ENCODE data around the gene MAP7D3.
"Not testable (repeated sequence)": the region's sequence is repeated elsewhere in the genome, so short reads cannot be mapped to it uniquely, and the experiment has no call there.

MAP7D3 gene

GRCh38 chrX:136251041-136251991 is at the start of gene MAP7D3:
TSS of gene MAP7D3 (minus strand) at chrX:136251400. CDS start at chrX:136251358, 42 bp downstream.
- peak; percentile 22 to 44 for DNase-seq (ENCODE audit: low read depth in 1 of 2, low spot score in 1 of 2)

- not testable (repeated sequence) for DNase-seq (ENCODE audit: low read depth in 1 of 2, low spot score in 1 of 2)
These were observed 49.5 kb upstream of the MAP7D3 start, which contains the start of gene ADGRG4 for GRCh38 chrX:136300721-136301120. TSS of gene ADGRG4 (plus strand) at chrX:136300963. CDS start at chrX:136308778, 7,815 bp downstream.

- no peak for DNase-seq (ENCODE audit: low read depth in 1 of 2, low spot score in 1 of 2)
These were observed 44.2 kb upstream of the MAP7D3 start for GRCh38 chrX:136295380-136295779.

GRCh38 chrX:136292656-136293055 is 41.5 kb upstream of the MAP7D3 start:
- no peak for DNase-seq (ENCODE audit: low read depth in 1 of 2, low spot score in 1 of 2)

- no peak for DNase-seq (ENCODE audit: low read depth in 1 of 2, low spot score in 1 of 2)
These were observed 40.6 kb upstream of the MAP7D3 start for GRCh38 chrX:136291824-136292223.

- not testable (repeated sequence) for DNase-seq (ENCODE audit: low read depth in 1 of 2, low spot score in 1 of 2)
These were observed 35.2 kb upstream of the MAP7D3 start for GRCh38 chrX:136286375-136286774.

GRCh38 chrX:136275553-136275952 is 24.4 kb upstream of the MAP7D3 start:
- DNase-seq (ENCODE audit: low read depth in 1 of 2, low spot score in 1 of 2) = no peak

GRCh38 chrX:136273986-136274385 is 22.8 kb upstream of the MAP7D3 start:
- DNase-seq (ENCODE audit: low read depth in 1 of 2, low spot score in 1 of 2) = no peak

GRCh38 chrX:136272325-136272724 is 21.1 kb upstream of the MAP7D3 start:
- DNase-seq (ENCODE audit: low read depth in 1 of 2, low spot score in 1 of 2) = no peak

GRCh38 chrX:136271300-136271699 is 20.1 kb upstream of the MAP7D3 start:
- DNase-seq (ENCODE audit: low read depth in 1 of 2, low spot score in 1 of 2) = no peak

- no peak for DNase-seq (ENCODE audit: low read depth in 1 of 2, low spot score in 1 of 2)
These were observed 18.7 kb upstream of the MAP7D3 start for GRCh38 chrX:136269921-136270320.

GRCh38 chrX:136268051-136269048 is 17.1 kb upstream of the MAP7D3 start:
- peak in 1 of 2 donors; percentile 32 for DNase-seq (ENCODE audit: low read depth in 1 of 2, low spot score in 1 of 2)

GRCh38 chrX:136266828-136267227 is 15.6 kb upstream of the MAP7D3 start:
- no peak for DNase-seq (ENCODE audit: low read depth in 1 of 2, low spot score in 1 of 2)

- no peak for DNase-seq (ENCODE audit: low read depth in 1 of 2, low spot score in 1 of 2)
These were observed 11.7 kb upstream of the MAP7D3 start for GRCh38 chrX:136262812-136263315.

- DNase-seq (ENCODE audit: low read depth in 1 of 2, low spot score in 1 of 2) = no peak
These were observed 11.0 kb upstream of the MAP7D3 start for GRCh38 chrX:136262243-136262642.

- no peak for DNase-seq (ENCODE audit: low read depth in 1 of 2, low spot score in 1 of 2)
These were observed 10.1 kb upstream of the MAP7D3 start for GRCh38 chrX:136261321-136261720.

- DNase-seq (ENCODE audit: low read depth in 1 of 2, low spot score in 1 of 2) = no peak
These were observed 9.6 kb upstream of the MAP7D3 start for GRCh38 chrX:136260776-136261175.

- DNase-seq (ENCODE audit: low read depth in 1 of 2, low spot score in 1 of 2) = no peak
These were observed 8.3 kb upstream of the MAP7D3 start for GRCh38 chrX:136259543-136259942.

GRCh38 chrX:136258951-136259350 is 7.8 kb upstream of the MAP7D3 start:
- no peak for DNase-seq (ENCODE audit: low read depth in 1 of 2, low spot score in 1 of 2)

GRCh38 chrX:136256026-136256425 is 4.8 kb upstream of the MAP7D3 start:
- DNase-seq (ENCODE audit: low read depth in 1 of 2, low spot score in 1 of 2) = no peak

GRCh38 chrX:136255541-136255940 is 4.3 kb upstream of the MAP7D3 start:
- no peak for DNase-seq (ENCODE audit: low read depth in 1 of 2, low spot score in 1 of 2)
